NT2/D1 (cell line): ENCODE results near the gene KCNJ4.

Experiments
- SUZ12 ChIP-seq: IDR thresholded peaks from 2 replicates; pipeline ENCODE4 v1.6.1; 2011; ENCODE audit not compliant: insufficient read length, insufficient read depth; ENCODE audit errors: extremely low read depth
- YY1 ChIP-seq: IDR thresholded peaks from 2 replicates; pipeline ENCODE4 v1.6.1; 2011; ENCODE audit not compliant: insufficient read length, insufficient read depth

DNA sequence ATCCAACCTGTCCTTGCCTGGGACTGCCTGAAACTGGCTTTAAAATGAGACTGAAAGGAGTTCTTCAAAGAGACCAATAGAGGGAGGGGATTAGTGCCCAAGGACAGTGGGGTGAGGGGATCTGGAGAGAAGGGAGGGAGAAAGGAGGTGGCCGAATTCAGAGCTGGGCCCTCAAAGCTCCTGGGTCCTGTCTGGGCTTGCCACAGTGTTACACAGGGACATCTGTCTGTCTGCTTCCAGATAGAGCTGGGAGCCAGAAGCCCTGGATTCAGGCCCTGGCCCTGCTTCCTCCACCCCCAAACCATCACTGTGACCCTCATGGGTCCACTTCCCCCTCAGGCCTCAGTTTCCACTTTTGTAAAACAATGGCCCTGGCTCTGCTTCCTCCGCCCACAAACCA lies 3.6 kb downstream of the KCNJ4 start:
- TF ChIP-seq YY1 (no peak), SUZ12 (no peak)
